GM18517 (cell line): ENCODE results near the gene IMMP2L.

ENCODE experiments used
- ATAC-seq: cut with Tn5 transposase; IDR thresholded peaks from one replicate; pipeline ENCODE4 v1.9.1; 2021; ENCODE audit warnings: mild to moderate bottlenecking, moderate library complexity; ENCODE audit not compliant: unreplicated experiment

IMMP2L gene

DNA sequence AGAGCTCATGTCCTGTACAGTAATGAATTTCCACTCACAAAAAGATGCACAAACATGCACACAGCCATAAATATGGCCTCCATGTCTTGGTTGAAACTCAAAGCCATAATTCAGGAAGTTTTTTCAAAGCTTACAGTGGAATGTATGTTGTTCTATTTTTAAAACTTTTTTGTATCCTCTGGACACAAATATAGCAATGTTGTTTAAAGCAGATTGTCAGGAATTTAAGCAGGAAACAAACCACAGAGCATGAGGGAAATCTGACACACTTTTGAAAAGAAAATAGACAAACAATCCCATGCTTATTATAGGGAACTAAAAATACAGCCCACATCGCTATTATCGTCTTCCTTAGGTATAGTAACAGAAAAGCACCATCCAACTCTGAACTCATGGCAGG is 449.9 kb downstream of the IMMP2L start:
- ATAC-seq: no peak

- ATAC-seq: no peak
Observed at GRCh38 chr7:111108496-111108895, 453.8 kb downstream of the IMMP2L start.

GRCh38 chr7:111108000-111108399 is 454.3 kb downstream of the IMMP2L start:
- ATAC-seq: no peak

DNA sequence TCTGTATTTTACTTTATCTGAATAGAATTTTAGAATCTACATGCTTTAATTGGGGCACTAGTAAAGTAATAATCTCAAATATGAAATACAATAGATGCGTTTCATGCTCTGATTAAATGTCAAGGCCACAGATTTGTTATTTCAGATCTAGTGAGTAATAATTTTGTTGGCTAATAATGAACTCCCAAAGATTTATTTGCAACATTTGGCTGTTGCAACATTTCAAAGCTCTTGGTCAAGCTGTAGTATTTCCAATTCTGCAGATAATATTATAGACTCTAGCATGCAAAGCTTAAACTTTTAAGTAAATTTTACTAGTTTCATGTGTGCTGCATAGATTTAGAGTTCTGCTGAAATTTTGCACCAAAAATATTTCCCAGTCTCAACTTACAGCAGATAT is 454.7 kb downstream of the IMMP2L start:
- no peak for ATAC-seq

DNA sequence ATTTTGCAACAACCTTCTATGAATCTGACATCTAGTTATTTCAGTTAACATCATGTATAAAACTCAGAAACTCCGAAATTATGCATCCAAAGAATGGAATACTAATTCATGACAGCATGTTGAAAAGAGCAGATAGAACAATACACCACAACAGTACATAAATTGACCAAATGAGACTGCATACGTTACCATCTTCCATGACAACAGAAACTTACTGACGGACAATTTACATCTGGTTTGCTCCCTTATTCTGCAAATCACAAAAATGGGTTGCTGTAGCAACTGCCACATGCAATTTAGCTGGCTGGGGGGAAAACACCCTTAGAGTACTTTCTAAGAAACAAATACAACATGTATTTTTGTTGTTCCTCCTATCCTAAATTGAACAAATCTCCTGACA is 457.0 kb downstream of the IMMP2L start:
- ATAC-seq: no peak

GRCh38 chr7:111104710-111105109 is 457.6 kb downstream of the IMMP2L start:
- no peak for ATAC-seq

GRCh38 chr7:111103678-111104274 is 458.5 kb downstream of the IMMP2L start:
- peak; percentile 66 for ATAC-seq

- ATAC-seq: no peak
Observed at GRCh38 chr7:111103136-111103535, 459.2 kb downstream of the IMMP2L start.

GRCh38 chr7:111101856-111102646 is 460.2 kb downstream of the IMMP2L start:
- no peak for ATAC-seq

- no peak for ATAC-seq
Observed at GRCh38 chr7:111098926-111099250, 463.4 kb downstream of the IMMP2L start.

- ATAC-seq: peak; percentile 58
Observed at GRCh38 chr7:111098011-111098925, 464.0 kb downstream of the IMMP2L start.

GRCh38 chr7:111096997-111097396 is 465.3 kb downstream of the IMMP2L start:
- ATAC-seq: no peak

DNA sequence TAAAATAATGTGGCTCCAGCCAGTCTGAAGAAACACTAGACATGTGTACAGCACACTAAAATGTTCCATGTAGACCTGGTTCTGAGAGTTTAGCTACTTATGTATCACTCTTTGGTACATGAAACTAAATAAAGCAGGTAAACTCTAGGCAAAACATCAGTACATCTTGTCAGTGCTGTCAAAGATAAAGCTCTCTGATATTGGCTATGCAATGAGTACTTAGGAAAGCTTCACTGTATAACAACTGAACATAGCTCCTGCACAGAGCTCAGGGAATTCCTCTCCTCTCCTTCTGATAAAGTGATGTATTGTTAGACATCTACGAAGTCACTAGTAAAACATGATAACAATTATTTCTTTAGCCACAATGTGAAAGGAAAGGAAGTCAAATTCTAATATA is 467.9 kb downstream of the IMMP2L start:
- ATAC-seq: no peak

DNA sequence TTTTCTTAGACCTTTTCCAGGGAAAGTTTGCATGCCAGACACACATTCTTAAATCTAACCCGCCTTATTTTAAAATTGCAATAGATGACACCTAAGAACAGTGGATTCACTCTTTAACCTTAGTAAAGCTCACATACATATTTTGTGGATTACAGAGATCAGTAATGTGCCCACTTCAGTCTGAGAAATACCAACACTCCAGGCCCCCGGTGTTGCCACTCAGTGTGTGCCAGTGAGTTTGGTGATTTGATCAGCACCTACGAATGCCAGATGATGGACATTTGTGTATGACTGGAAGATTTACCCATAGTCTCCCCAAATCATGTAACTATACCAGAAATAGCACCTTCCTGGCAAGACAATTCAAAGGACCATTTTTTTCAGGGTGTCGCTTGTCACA is 468.8 kb downstream of the IMMP2L start:
- no peak for ATAC-seq

- ATAC-seq: no peak
Observed at GRCh38 chr7:111092406-111093236, 469.7 kb downstream of the IMMP2L start.

GRCh38 chr7:111091593-111092358 is 470.5 kb downstream of the IMMP2L start:
- ATAC-seq: no peak

GRCh38 chr7:111090846-111091245 is 471.4 kb downstream of the IMMP2L start, which contains the start of gene LRRN3:
LRRN3 (plus strand) TSS chr7:111091127; CDS start chr7:111122773, 31,646 bp downstream.
- no peak for ATAC-seq

DNA sequence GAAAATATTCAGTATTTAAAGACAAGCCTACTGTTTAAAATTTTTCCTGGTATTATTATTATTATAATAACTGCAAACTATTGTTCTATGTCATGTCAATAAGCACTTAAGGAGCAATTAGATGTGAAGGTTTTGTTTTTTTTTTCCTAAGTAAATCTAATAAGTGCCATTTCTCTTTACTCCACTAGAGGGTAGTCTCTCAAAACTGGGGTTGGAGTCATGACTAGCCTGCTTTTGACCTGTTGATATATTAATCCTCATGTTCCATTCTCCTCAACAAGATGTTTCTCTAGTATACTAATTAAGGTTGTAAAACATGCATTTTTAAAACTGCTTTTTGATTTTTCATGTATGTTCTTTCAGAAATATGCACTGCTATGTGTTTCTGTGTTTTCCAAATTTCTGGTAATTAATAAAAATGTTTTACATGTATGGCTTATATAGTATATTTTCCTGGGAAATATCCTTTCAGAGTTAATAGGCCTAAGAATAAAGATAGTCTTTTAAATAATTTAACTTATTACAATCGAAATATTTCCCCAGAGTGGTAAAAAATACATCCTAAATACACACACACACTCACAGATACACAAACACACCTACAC is 472.4 kb downstream of the IMMP2L start:
- ATAC-seq: peak; percentile 50

- ATAC-seq: no peak
Observed at GRCh38 chr7:111088328-111088727, 474.0 kb downstream of the IMMP2L start.

DNA sequence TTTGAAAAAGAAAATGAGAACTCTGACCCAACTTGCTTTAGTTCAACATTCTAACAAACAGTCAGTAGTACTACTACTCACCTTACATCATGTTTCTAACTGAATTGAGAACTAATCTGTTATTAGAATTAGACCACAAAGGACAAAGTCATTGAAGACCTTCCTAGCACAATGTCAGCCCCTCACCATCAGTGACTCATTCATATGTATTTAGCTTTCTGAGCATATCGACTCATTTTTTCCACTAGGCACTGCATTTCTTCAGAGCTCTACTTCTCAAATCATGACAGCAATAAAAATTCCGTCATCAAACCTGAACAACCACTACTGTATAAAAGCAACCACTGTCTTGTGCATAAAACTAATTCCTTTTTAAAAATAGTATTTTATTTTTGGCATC is 475.8 kb downstream of the IMMP2L start:
- ATAC-seq: no peak
